Activated T-cell treated with anti-CD3 and anti-CD28 coated beads for 4 hours (primary cell): ENCODE results near the gene HOMER1.
"Not testable (repeated sequence)": the region's sequence is repeated elsewhere in the genome, so short reads cannot be mapped to it uniquely, and the experiment has no call there.

ENCODE experiments used
- DNase-seq: peaks from one replicate; pipeline ENCODE4 v3.0.0-alpha.2; 2020

The HOMER1 gene

DNA sequence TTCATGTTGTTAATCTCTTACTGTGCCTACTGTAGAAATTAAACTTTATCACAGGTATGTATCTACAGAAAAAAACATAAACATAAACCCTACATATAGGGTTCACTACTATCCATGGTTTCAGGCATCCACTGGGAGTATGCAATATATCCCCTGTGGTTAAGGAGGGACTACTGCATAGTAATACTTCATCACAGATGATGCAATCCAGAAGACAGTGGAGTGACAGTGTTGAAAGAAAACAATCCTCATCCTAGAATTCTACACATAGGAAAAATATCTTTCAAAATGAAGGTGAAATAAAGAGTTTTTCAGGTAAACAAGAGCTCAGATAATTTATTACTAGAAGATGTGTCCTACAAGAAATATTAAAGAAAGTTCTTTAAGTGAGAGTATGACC lies 105.9 kb downstream of the HOMER1 start:
- DNase-seq: no peak

DNA sequence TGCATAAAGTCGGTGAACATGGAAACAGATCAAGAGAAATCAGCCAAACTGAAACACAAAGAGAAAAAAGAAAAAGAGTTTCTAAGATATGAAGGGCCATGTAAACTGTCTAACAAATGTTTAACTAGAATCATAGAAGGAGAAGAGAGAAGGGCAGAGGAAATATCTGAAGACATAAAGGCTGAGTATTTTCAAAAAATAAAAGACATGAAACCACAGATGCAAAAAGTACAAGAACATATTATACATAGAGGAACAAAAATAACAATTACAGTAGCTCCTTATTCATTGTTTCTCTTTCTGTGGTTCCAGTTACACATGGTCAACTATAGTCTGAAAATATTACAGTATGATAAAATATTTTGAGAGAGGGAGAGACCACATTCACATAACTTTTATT lies 106.3 kb downstream of the HOMER1 start:
- no peak for DNase-seq

- DNase-seq: no peak
Measured at GRCh38 chr5:79401216-79401615, 112.7 kb downstream of the HOMER1 start.

- DNase-seq: no peak
Measured at GRCh38 chr5:79399046-79399445, 114.9 kb downstream of the HOMER1 start.

GRCh38 chr5:79397080-79397479 lies 116.9 kb downstream of the HOMER1 start:
- no peak for DNase-seq

GRCh38 chr5:79396265-79396664 lies 117.7 kb downstream of the HOMER1 start:
- DNase-seq: no peak

- DNase-seq: no peak
Measured at GRCh38 chr5:79395296-79395695, 118.6 kb downstream of the HOMER1 start.

- DNase-seq: no peak
Measured at GRCh38 chr5:79392776-79393175, 121.2 kb downstream of the HOMER1 start.

GRCh38 chr5:79386679-79387078 lies 127.3 kb downstream of the HOMER1 start:
- no peak for DNase-seq

DNA sequence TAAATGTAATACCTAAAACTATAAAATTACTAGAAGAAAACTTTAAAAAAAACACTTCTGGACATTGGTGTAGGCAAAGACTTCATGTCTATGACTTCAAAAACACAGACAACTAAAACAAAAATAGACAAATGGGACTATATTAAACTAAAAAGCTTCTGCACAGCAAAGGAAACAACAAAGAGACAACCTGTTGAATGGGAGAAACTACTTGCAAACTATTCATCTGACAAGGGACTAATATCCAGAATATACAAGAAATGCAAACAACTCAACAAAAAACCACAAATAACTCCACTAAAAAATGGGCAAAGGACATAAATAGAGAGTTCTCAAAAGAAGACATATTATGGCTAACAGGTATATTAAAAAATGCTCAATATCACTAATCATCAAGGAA lies 128.8 kb downstream of the HOMER1 start:
- not testable (repeated sequence) for DNase-seq

DNA sequence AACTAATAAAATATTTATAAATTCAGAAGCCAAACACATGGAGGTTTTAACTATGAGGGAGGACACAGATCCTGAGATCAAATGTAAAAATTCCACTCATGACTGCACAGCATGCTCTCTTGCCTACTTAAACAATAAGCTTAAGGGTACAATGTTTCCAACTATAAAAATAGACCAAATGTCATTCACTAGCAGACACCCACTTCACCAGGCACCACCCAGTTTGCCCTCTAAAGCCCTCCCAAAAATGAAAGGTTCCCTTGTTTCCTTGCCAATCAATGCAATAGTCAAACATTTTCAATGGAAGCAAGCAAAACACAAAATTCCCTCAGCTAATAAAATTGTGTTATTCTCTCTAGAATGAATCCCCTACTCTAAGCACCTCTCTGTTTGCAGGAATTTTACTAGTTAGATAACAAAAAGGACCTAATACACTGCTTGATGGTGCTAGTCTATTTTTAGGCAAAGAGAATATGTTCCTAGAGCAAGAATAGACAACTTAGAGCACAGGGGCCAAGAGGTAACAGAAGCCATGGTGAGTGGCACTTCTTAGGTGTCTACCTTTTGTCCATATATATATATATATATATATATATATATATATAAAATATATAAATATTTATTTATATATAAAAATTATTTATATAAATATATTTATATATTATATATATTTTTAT lies 135.3 kb downstream of the HOMER1 start:
- no peak for DNase-seq

GRCh38 chr5:79357398-79357797 lies 156.5 kb downstream of the HOMER1 start:
- DNase-seq: no peak

DNA sequence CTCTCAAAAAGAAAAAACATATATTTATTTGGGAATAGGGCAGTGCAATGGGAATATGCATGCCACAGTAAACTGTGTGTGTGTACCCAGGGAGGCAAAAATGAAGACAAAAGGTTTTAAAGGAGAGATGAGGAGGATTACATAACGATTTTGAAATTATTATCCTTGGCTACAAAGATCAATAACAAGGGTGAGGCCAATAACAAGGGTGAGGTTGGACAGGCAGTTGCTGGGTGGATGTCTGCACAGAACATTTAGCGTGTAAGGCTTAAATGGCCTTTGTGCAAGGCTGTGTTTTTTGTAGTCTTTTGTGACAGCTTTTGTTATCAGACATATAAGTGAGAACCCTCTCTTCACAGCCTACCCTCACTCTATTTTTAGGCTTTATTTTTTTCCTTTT lies 164.1 kb downstream of the HOMER1 start:
- DNase-seq: no peak

- DNase-seq: no peak
Measured at GRCh38 chr5:79349047-79349446, 164.9 kb downstream of the HOMER1 start.

DNA sequence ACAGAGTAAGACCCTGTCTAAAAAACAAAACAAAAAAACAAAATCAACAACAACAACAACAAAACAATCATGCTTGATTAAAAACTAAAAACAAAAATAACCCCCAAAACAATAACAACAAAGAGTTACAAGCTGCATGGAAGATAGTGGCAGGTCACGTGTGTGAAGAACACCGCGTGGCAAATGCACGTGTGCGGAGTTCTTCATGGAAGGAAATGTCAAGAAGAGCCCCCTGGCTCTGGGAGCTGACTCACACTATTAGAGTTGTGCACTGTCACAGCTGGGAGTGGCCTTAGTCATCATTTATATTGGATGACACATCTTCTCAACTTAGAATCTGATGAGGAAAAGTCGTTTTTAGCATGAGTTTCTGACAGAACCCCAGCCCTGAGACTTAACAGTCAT lies 167.5 kb downstream of the HOMER1 start:
- DNase-seq: no peak

GRCh38 chr5:79333852-79334557 lies 179.9 kb downstream of the HOMER1 start:
- DNase-seq: no peak

DNA sequence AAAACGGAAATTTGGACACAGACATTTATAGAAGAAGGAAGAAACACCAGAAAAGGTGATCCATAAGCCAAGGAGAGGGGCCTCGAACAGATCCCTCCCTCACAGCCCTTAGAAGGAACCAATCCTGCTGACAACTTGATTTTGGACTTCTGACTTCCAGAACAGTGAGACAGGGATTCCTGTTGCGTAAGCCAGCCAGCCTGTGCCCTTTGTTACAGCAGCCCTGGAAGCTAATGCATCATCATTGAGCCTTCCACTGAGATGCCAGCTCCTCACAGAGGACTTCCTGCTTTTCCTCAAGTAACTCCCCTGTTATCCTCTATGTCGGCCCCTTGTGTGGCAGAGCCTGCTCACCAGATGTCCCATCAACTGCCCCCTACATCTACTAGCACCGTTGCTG lies 183.9 kb downstream of the HOMER1 start:
- no peak for DNase-seq

DNA sequence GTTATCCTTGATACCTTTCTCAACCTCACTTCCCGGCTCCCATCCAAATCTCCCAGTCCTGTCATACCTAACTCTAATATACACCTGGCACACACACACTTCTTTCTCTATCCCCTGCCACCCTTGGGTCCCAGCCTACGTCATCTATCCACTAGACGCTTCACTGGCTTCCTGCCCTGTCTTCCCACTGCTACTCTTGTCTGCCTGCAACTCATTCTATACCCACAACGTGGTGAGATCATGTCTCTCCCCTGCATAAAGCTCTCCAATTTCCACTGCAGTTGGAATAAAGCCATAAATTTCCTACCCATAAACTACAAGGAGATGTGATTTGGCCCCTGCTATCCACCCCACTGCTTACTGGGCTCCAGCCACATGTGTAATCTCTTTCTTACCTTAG lies 184.5 kb downstream of the HOMER1 start:
- DNase-seq: no peak
